GM12865 (cell line): Measurements from ENCODE around the gene ZNF491.

Experiments
- DNase-seq: peaks from one replicate; pipeline ENCODE4 v3.0.0; 2010; ENCODE audit warnings: low read depth
- H3K4me3 ChIP-seq: 2 replicates; pipeline ENCODE4 v1.5.1; 2011; ENCODE audit warnings: mild to moderate bottlenecking, low read depth, low read length, control low read depth
- TF ChIP-seq, protein P1 (sequence below): IDR thresholded peaks from 2 replicates; pipeline ENCODE4 v1.5.1; 2011; ENCODE audit warnings: low read length, control low read depth, low read depth, inconsistent platforms; ENCODE audit not compliant: insufficient read depth; ENCODE audit errors: missing control alignments

The ZNF491 gene

GRCh38 chr19:11853358-11853757 is 55.0 kb downstream of the ZNF491 start:
- H3K4me3 ChIP-seq, result no peak overlapping the region
- TF ChIP-seq, protein P1, sequence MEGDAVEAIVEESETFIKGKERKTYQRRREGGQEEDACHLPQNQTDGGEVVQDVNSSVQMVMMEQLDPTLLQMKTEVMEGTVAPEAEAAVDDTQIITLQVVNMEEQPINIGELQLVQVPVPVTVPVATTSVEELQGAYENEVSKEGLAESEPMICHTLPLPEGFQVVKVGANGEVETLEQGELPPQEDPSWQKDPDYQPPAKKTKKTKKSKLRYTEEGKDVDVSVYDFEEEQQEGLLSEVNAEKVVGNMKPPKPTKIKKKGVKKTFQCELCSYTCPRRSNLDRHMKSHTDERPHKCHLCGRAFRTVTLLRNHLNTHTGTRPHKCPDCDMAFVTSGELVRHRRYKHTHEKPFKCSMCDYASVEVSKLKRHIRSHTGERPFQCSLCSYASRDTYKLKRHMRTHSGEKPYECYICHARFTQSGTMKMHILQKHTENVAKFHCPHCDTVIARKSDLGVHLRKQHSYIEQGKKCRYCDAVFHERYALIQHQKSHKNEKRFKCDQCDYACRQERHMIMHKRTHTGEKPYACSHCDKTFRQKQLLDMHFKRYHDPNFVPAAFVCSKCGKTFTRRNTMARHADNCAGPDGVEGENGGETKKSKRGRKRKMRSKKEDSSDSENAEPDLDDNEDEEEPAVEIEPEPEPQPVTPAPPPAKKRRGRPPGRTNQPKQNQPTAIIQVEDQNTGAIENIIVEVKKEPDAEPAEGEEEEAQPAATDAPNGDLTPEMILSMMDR, result no peak
- no peak for DNase-seq

DNA sequence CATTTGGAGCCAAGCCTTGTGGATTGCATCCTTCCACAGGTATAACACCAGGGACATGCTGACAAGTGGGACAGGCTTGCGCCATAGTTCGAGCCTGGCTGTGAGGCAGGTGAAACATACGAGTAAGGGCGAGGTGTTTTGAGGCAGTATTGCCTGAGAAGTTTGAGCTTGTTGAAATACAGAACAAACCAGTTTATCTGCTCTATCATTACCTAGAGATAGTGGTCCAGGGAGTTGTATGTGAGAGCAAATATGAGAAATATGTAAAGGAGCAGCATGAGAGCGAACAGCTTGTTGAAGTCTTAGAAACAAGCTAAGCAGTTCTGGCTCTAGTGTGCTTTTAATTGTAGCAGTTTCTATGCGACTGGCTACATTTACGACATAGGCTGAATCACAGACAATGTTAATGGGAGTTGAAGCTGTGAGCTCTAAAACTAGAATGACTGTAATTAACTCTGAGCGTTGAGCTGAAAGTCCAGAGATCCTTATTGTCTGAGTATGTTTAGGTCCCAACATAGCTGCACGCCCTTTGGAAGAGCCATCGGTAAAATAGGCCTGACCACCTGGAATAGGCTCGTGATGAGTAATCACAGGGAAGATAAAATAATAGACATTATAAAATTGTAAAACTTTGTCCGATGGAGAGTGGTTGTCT is 58.4 kb downstream of the ZNF491 start:
- TF ChIP-seq, protein P1, result no peak
- no peak for DNase-seq

More for the DNA sequence above, 58.4 kb downstream of the ZNF491 start:
- no peak overlapping the region for H3K4me3 ChIP-seq
